ENCODE measurements around the gene NEMP1.

Gene NEMP1

DNA sequence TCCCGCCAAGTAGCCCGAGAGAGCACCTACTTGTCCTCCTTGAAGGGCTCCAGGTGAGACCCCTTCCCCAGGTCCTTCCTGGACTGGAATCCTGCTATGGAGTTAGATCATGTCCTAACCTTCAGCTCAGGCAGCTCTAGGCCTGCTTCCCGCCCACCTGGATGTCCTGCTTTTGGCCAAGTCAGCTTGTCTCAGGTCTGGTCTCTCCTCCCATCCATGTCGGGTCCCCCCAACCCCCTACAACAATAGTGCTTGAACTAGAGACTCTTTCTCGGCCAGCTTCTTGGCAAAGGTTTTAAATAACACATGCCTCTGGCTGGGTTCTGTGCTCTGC is 13.9 kb upstream of the NEMP1 start:
- Histone ChIP-seq H4K20me1 (ENCODE audit: insufficient read depth, low read length) (peaks cover 16% of the 10 kb centered on the region), H2AFZ (ENCODE audit: low read depth, low read length) (no peak overlapping the region), H3K4me1 (ENCODE audit: insufficient read depth, low read length) (peaks cover 22% of the 10 kb centered on the region), H3K36me3 (ENCODE audit: insufficient read depth, low read length) (peaks cover 59% of the 10 kb centered on the region), H3K4me3 (ENCODE audit: low read depth in 1 of 2, low read length in 2 of 2) (no peak overlapping the region), H3K9me3 (ENCODE audit: insufficient read depth, low read length, severe bottlenecking) (no peaks in the 10 kb centered on the region), H3K27ac (ENCODE audit: low read length) (no peak overlapping the region), H3K9ac (ENCODE audit: low read depth, low read length) (no peak overlapping the region), H3K79me2 (ENCODE audit: insufficient read depth, low read length) (peaks cover 11% of the 10 kb centered on the region), H3K4me2 (ENCODE audit: insufficient read depth, low read length) (no peak overlapping the region), H3K27me3 (ENCODE audit: insufficient read depth, low read length, poor library complexity) (no peaks in the 10 kb centered on the region)
- no peak for ATAC-seq (ENCODE audit: insufficient read depth, low read depth)
- TF ChIP-seq, protein P1, sequence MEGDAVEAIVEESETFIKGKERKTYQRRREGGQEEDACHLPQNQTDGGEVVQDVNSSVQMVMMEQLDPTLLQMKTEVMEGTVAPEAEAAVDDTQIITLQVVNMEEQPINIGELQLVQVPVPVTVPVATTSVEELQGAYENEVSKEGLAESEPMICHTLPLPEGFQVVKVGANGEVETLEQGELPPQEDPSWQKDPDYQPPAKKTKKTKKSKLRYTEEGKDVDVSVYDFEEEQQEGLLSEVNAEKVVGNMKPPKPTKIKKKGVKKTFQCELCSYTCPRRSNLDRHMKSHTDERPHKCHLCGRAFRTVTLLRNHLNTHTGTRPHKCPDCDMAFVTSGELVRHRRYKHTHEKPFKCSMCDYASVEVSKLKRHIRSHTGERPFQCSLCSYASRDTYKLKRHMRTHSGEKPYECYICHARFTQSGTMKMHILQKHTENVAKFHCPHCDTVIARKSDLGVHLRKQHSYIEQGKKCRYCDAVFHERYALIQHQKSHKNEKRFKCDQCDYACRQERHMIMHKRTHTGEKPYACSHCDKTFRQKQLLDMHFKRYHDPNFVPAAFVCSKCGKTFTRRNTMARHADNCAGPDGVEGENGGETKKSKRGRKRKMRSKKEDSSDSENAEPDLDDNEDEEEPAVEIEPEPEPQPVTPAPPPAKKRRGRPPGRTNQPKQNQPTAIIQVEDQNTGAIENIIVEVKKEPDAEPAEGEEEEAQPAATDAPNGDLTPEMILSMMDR (IDR thresholded peaks at IDR 0.05; ENCODE audit: borderline replicate concordance, extremely low read depth, low read length, poor library complexity, severe bottlenecking), result no peak
- TF ChIP-seq EZH2 (IDR thresholded peaks at IDR 0.05; ENCODE audit: borderline replicate concordance, low read depth, low read length, severe bottlenecking), result no peak
- DNase-seq, result no peak

GRCh38 chr12:57091638-57092528 is 13.3 kb upstream of the NEMP1 start:
- DNase-seq (no peak), ATAC-seq (ENCODE audit: insufficient read depth, low read depth) (no peak)
- H3K9me3 ChIP-seq (ENCODE audit: insufficient read depth, low read length, severe bottlenecking), result no peaks in the 10 kb centered on the region
- H3K9ac ChIP-seq (ENCODE audit: low read depth, low read length), result no peak overlapping the region
- H3K27ac ChIP-seq (ENCODE audit: low read length), result no peak overlapping the region
- H3K27me3 ChIP-seq (ENCODE audit: insufficient read depth, low read length, poor library complexity), result no peaks in the 10 kb centered on the region
- peaks cover 22% of the 10 kb centered on the region for H3K4me1 ChIP-seq (ENCODE audit: insufficient read depth, low read length)
- H3K4me3 ChIP-seq (ENCODE audit: low read depth in 1 of 2, low read length in 2 of 2), result no peak overlapping the region
- H2AFZ ChIP-seq (ENCODE audit: low read depth, low read length), result no peak overlapping the region
- H4K20me1 ChIP-seq (ENCODE audit: insufficient read depth, low read length), result peaks cover 16% of the 10 kb centered on the region
- peaks cover 53% of the 10 kb centered on the region for H3K36me3 ChIP-seq (ENCODE audit: insufficient read depth, low read length)
- no peak overlapping the region for H3K4me2 ChIP-seq (ENCODE audit: insufficient read depth, low read length)
- TF ChIP-seq, protein P1 (IDR thresholded peaks at IDR 0.05; ENCODE audit: borderline replicate concordance, extremely low read depth, low read length, poor library complexity, severe bottlenecking), result no peak
- no peak for TF ChIP-seq EZH2 (IDR thresholded peaks at IDR 0.05; ENCODE audit: borderline replicate concordance, low read depth, low read length, severe bottlenecking)
- H3K79me2 ChIP-seq (ENCODE audit: insufficient read depth, low read length), result peaks cover 11% of the 10 kb centered on the region

- Histone ChIP-seq H3K27me3 (ENCODE audit: insufficient read depth, low read length, poor library complexity) (no peaks in the 10 kb centered on the region), H3K36me3 (ENCODE audit: insufficient read depth, low read length) (peaks cover 45% of the 10 kb centered on the region), H3K4me1 (ENCODE audit: insufficient read depth, low read length) (peaks cover 30% of the 10 kb centered on the region), H3K4me2 (ENCODE audit: insufficient read depth, low read length) (0 out of 2 replicates have a peak overlapping the region, but pooled peaks have one; percentile 21), H3K79me2 (ENCODE audit: insufficient read depth, low read length) (peaks cover 11% of the 10 kb centered on the region), H3K27ac (ENCODE audit: low read length) (no peak overlapping the region), H4K20me1 (ENCODE audit: insufficient read depth, low read length) (peaks cover 16% of the 10 kb centered on the region), H3K4me3 (ENCODE audit: low read depth in 1 of 2, low read length in 2 of 2) (no peak overlapping the region), H2AFZ (ENCODE audit: low read depth, low read length) (no peak overlapping the region), H3K9me3 (ENCODE audit: insufficient read depth, low read length, severe bottlenecking) (no peaks in the 10 kb centered on the region), H3K9ac (ENCODE audit: low read depth, low read length) (no peak overlapping the region)
- no peak for DNase-seq
- TF ChIP-seq EZH2 (IDR thresholded peaks at IDR 0.05; ENCODE audit: borderline replicate concordance, low read depth, low read length, severe bottlenecking), result no peak
- TF ChIP-seq, protein P1 (IDR thresholded peaks at IDR 0.05; ENCODE audit: borderline replicate concordance, extremely low read depth, low read length, poor library complexity, severe bottlenecking), result no peak
- ATAC-seq (ENCODE audit: insufficient read depth, low read depth), result no peak
These were observed 12.5 kb upstream of the NEMP1 start for GRCh38 chr12:57090924-57091637.

All from DND-41 (cell line).